ENCODE data around the gene SSBP3.

SSBP3 gene

DNA sequence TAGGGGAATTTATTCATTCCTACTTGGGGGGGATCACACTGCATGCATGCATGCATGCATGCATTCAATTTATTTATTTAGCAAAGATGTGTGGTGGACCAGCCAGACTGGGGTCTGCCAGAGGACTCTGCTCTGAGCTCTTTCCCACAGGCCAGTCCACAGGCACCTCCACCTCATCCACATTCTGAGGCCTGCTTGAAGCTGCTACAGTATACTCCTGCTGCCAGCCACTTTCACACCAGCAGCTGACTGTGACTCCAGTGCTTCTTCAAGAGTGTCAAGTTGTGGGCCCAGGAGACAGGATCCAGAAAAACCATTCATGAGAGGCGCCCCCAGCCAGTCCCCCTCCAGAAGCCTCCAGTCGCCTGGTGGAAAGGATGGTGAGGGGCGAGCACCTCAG is 30.9 kb downstream of the SSBP3 start:
- in situ Hi-C loops (cut with MboI; ENCODE audit: low sequenced_read_pairs), result no loop called here

DNA sequence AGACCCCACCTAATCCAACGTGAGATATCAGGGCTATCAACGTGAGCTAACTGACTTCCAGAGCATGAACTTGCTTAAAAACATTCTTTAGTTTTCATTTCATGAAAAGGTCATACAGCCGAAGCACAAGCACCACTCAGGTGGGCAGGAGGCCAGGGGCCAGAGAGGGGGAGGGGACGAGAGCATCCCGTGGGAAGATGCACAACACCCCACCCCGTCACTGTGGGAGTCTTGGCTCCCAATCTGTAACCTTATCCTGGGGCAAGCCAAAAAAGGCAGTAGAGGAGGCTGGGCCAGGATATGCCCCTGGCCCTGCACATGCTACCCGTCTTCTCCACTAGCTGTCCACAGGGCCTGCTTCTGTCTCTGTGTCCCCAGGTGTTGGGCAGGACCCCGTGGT is 31.4 kb downstream of the SSBP3 start:
- in situ Hi-C loops (cut with MboI; ENCODE audit: low sequenced_read_pairs), result no loop called here

- in situ Hi-C loops (cut with MboI; ENCODE audit: low sequenced_read_pairs), result no loop called here
These were observed 33.2 kb downstream of the SSBP3 start for GRCh38 chr1:54372978-54373377.

DNA sequence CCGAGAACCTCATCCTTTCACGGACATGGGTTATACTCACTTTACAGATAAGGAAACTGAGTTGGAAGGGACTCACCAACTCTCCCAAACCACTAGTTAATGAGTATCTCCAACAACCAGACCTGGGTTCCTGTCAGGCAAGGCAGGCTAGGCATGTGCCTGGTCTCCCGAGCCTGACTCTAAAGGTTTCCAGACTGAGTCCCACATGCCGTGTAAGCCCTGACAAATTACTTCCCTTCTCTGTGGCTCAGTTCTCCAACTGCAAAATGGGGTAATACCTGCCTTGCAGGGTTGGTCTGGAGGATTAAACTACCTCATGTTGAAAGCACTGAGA is 34.3 kb downstream of the SSBP3 start:
- in situ Hi-C loops (cut with MboI; ENCODE audit: low sequenced_read_pairs), result no loop called here

- in situ Hi-C loops (cut with MboI; ENCODE audit: low sequenced_read_pairs), result no loop called here
These were observed 34.9 kb downstream of the SSBP3 start for GRCh38 chr1:54371038-54371941.

DNA sequence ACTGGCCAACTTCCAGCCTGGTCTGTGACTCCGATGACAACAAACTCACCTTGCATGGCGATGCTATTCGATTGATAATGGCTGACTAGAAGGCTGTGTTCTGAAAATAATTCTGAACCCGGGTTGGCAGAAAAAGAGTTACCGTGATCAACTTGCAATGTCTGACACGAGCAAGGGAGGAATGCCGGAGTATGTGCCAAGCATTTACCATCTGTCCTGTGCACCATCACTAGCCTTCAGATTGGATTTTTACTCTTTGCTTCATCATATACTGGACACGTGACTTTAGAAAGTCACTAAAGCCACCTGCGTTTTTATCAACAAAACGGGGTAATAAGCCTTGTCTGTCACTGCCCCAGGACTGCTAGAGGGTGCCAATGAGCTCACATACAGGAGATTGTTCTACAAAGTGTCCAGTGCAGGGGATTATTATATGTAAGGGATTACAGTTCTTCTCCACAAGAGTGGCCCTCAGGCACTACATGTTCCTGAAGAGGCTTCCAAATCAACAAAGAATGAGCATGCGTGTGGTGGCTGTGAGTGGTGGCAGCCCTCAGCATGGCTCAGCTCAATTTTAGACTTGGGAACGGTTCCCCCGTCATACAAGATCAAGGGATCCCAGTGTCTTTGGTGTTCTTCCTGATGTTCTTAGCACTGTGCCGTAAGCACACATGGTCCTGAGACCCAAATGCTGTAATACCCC is 35.8 kb downstream of the SSBP3 start:
- in situ Hi-C loops (cut with MboI; ENCODE audit: low sequenced_read_pairs), result no loop called here

DNA sequence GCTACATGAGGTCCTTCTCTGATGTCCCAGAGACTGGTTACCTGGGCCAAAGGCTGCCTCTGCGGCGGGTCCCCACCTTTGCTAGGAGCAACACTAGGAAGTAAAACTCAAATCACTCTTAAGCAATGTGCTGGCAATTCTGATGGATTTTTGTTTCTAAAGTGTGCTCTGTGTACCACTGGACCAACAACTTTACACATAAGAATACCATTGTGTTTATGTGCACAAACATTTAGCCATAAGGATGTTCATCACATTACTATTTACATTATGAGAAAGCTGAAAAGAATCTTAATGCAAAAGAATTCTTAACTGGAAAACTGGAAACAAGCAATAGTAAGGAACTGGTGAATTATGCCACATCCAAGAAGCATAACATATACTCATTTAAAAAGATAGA is 38.6 kb downstream of the SSBP3 start:
- in situ Hi-C loops (cut with MboI; ENCODE audit: low sequenced_read_pairs), result no loop called here

GRCh38 chr1:54365847-54366246 is 40.3 kb downstream of the SSBP3 start:
- in situ Hi-C loops (cut with MboI; ENCODE audit: low sequenced_read_pairs), result no loop called here

DNA sequence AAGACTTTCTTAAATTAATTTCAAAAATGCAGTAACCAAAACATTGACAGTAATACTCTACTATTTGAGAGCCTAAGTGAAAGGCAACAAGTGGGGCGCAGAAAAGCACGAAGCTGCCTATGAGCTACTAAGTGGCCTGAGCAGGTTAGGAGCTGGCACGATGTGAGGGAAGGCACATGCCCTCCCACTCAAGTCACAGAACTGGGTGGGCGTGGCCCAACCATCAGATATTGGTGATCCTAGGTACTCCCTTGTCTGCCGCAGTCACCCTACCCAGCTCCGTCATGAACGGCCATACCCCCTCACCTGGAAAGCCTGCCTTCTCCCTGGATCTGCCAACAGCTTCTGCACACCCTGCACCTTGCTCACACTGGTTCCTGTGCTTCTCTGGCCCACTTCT is 40.8 kb downstream of the SSBP3 start:
- in situ Hi-C loops (cut with MboI; ENCODE audit: low sequenced_read_pairs), result no loop called here

DNA sequence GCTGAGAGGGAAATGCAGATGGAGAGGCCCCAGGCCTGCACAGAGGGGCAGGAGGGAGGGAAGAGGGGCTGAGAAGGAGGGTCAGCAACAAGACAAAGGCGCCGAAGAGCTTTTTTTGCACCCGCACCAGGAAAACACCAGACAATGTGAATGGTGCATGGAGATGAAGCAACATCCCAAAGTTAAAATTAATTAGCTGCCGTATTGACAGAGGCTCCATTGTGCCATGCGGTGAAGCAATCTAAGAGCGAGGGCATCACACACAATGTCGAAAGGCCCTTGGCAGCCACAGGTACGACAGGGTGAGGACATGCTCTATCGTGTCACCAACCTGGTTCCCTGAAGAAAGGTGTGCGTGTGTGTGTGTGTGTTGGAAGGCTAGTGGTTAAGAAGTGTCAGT is 41.2 kb downstream of the SSBP3 start:
- in situ Hi-C loops (cut with MboI; ENCODE audit: low sequenced_read_pairs), result no loop called here

GRCh38 chr1:54364582-54364981 is 41.6 kb downstream of the SSBP3 start:
- in situ Hi-C loops (cut with MboI; ENCODE audit: low sequenced_read_pairs), result no loop called here

DNA sequence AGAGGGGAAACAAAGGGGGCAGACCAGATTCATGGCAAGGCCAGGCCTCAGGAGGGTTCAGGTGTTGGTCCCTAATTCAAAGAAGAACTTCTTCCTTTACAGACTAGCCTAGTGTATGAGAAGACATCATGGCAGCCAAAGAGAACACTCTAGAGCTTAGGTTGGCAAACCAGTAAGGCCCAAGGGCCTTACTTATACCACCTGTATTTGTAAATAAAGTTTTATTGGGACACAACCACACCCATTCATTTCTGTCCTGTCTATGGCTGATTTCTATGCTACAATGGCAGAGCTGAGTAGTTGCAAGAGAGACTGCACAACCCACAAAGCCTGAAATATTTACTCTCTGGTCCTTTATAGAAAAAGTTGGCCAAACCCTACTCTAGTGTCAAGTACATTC is 42.3 kb downstream of the SSBP3 start:
- in situ Hi-C loops (cut with MboI; ENCODE audit: low sequenced_read_pairs), result no loop called here

- in situ Hi-C loops (cut with MboI; ENCODE audit: low sequenced_read_pairs), result no loop called here
These were observed 43.3 kb downstream of the SSBP3 start for GRCh38 chr1:54362881-54363340.

GRCh38 chr1:54361342-54361741 is 44.9 kb downstream of the SSBP3 start:
- in situ Hi-C loops (cut with MboI; ENCODE audit: low sequenced_read_pairs), result no loop called here

GRCh38 chr1:54360165-54361005 is 45.8 kb downstream of the SSBP3 start:
- in situ Hi-C loops (cut with MboI; ENCODE audit: low sequenced_read_pairs), result no loop called here

DNA sequence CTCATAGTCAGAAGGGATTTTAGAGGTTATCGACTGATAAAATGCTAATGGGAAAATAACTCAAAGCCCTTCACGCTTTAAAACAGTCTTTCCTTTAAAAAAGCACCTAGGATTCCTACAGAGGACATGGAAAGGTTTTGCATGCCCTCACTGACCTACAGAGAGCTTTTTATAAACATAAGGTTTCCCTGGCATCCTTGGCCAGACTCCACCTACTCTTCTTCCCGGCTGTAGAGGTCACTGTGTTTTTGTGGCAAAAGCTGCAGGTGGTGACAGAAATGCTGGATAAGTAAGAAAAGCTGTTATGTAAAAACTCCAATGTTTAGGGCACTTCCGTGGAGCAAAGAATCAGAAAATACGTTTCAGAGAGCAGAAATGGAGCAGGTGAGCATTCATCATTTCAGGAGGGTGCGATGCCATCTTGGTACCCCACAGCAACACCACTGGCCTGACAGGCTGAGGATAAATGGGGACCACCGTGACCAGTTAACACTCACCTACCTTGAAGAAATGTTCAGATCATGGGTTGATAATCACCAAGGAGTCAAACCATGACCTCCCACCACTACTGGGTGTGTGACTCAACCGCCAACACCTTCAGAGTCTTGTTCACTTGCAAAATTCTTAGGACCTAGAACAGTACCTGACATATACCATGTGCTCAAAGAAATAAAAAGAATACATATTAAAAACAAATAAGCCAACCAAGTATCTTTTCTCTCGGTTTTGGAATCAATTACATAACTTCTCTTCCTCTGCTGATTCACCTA is 46.6 kb downstream of the SSBP3 start:
- in situ Hi-C loops (cut with MboI; ENCODE audit: low sequenced_read_pairs), result no loop called here

- in situ Hi-C loops (cut with MboI; ENCODE audit: low sequenced_read_pairs), result no loop called here
These were observed 47.6 kb downstream of the SSBP3 start for GRCh38 chr1:54358503-54359168.

DNA sequence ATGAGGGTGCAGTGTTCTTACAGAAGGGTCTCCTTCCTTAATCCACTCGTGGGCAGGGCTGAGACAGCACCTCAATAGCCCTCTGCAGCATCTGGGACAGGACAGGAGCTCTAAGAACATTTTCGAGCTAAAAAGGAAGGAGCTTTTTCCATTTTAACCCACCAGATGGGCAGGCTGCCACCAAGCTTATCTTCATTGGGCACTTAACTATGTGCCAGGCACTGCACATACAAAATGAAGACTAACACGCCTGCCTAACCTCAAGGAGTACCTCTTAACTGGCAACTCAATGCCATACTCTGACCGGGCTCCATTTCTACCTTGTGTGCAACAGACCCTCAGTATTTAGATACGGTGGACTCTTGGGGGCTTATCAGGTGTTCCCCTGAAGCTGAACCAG is 48.2 kb downstream of the SSBP3 start:
- in situ Hi-C loops (cut with MboI; ENCODE audit: low sequenced_read_pairs), result no loop called here

- in situ Hi-C loops (cut with MboI; ENCODE audit: low sequenced_read_pairs), result no loop called here
These were observed 49.5 kb downstream of the SSBP3 start for GRCh38 chr1:54356680-54357147.
